HG02623 (cell line): ENCODE data around the gene WWP2.

ENCODE experiments used
- ATAC-seq: cut with Tn5 transposase; IDR thresholded peaks from one replicate; pipeline ENCODE4 v1.9.1; 2021; ENCODE audit warnings: moderate library complexity; ENCODE audit not compliant: unreplicated experiment

WWP2 gene

GRCh38 chr16:69888005-69888590 is 126.0 kb downstream of the WWP2 start:
- ATAC-seq: no peak

- ATAC-seq: no peak
These were observed 127.3 kb downstream of the WWP2 start for GRCh38 chr16:69889295-69889964.

DNA sequence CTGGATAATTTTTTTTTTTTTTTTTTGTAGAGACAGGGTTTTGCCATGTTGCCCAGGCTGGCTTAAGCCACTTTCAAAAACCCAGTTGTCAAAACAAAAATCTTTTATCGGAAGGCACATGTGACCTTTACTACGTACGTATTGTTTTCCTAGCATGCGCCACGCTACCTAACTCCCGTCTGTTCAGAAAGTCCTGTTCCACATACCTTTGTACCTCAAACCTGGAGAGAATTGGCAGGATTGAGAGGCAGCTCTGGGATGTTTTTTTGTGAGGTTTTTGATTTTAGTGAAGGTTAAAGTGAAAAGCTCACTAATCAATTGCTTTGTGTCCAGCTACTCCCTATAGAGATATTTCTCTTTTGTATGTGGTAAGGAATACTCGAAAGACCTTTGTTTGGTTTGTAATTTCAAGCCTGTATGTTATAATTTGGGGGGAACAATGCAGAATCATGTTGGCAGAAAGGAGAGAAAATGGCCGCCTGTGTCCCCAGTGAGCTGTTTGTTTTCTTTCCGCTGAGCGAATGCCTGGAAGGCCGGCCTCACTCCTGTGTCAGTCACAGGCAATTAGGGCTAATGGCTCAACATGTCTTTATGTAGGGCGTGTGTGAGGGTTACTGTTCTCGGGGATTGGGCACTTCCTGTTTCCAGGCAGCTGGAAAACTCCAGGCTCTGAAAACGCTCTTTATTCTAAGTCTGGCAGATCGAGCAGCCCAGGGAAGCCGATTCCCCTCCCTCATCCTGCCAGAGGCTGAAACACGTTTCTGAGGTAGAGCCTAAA is 128.2 kb downstream of the WWP2 start:
- ATAC-seq: no peak

GRCh38 chr16:69890892-69891282 is 128.8 kb downstream of the WWP2 start:
- no peak for ATAC-seq

- ATAC-seq: no peak
These were observed 130.2 kb downstream of the WWP2 start for GRCh38 chr16:69892378-69892777.

DNA sequence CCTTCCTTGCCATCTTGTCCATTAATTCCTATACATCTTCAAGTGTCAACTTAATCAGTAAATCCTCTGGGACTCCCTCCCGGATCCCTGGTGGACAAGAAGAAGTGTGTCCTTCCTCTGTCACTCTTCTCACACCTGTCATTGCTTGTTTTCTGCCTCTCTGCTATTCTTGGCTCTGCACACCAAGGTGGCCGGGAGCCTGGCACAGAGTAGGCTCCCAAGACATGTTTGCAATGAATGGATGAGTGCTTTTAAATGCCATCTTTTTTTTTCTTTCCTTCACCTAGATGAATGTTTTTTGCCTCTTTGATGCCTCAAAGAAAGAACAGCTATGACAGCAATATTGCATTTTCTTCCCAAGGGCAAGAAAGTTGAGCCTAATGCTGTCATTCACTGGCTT is 131.0 kb downstream of the WWP2 start:
- no peak for ATAC-seq

DNA sequence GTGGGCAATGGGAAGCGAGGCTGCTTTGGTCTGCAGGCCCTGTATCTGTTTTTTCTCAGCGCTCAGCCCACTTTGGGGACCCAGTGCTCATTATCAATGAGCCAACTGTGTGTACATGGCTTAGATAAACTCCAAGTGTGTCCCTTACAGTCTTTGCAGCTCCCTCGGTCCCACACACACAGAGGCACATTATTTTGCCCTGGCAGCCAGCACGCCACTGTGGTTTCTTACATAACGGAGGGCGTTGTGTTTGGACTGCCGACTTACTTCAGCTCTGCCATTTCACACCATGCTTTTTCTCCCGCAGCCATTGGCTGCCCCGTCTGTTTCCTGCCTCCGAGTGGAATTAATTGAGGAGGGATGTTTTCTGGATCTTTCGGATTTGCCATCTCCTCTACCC is 132.5 kb downstream of the WWP2 start:
- ATAC-seq: no peak

- no peak for ATAC-seq
These were observed 141.8 kb downstream of the WWP2 start for GRCh38 chr16:69903865-69904415.

DNA sequence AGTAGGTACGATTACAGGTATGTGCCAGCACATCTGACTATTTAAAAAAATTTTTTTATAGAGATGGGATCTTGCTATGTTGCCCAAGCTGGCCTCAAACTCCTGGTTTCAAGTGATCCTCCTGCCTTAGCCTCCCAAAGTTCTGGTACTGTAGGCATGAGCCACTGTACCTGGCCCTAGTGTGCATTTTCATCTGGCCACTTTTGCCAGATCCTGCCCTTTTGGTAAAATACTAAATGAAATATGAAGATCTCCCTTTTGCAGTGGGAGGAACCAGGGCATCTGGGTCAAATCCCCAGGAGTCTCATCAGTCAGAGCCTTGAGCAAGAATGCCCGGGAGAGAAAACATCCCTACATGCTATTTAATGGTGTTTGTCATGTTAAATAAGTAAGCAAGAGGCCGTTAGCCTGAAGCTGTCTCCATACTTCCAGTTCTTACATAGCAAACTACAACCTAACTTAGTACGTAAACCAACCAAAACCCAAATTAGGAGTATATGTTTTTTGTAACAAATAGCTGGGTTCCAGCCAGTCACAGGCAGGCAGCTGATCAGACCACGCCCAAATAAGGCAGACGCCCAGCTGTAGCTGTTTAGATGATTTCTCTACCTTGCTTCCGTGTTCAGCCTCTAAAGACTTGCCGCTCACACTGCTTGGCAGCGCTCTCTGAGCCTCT is 142.5 kb downstream of the WWP2 start:
- no peak for ATAC-seq

GRCh38 chr16:69905171-69905555 is 143.0 kb downstream of the WWP2 start:
- ATAC-seq: no peak

DNA sequence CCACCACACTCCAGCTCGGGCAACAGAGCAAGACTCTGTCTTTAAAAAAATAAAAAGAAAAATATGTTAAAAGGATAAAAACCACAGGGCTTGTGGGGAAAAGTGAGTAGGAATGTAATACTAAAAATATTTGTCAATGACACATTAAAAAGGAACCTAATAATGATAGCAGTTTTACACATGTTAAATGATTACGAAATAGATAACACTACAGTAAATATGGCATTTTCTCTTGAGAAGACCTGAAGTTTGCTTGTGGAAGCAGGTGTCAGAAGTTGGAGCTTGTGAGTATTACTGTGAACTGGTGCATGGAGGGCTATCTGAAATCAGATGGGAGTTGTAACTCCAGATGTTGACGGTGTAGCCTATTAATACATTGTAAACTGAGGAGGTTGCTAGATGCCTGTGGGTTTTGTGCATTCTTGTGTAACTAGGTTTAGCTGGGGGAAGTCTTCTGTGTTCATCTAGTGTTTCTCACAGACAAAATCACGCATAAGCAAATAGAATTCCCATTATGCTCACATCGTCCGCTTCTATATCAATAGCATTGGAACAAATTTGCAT is 144.8 kb downstream of the WWP2 start:
- no peak for ATAC-seq

GRCh38 chr16:69909043-69909442 is 146.9 kb downstream of the WWP2 start:
- no peak for ATAC-seq

DNA sequence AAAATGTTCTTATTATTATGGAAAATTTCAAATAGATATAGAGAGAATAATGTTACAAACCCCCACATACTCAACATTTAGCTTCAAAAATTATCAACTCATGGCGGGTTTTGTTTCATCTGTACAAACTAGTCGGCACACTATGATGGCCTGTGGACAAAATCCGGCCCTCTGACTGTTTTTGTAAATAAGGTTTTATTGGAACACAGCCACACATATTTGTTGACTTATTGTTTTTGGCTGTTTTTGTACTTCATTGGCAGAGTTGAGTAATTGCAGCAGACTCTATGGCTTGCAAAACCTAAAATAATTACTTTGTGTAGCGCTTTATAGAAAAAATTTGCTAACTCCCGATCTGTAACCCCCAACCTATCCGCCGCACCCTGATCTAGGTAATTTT is 147.6 kb downstream of the WWP2 start:
- ATAC-seq: no peak

GRCh38 chr16:69910964-69911363 is 148.8 kb downstream of the WWP2 start:
- no peak for ATAC-seq

DNA sequence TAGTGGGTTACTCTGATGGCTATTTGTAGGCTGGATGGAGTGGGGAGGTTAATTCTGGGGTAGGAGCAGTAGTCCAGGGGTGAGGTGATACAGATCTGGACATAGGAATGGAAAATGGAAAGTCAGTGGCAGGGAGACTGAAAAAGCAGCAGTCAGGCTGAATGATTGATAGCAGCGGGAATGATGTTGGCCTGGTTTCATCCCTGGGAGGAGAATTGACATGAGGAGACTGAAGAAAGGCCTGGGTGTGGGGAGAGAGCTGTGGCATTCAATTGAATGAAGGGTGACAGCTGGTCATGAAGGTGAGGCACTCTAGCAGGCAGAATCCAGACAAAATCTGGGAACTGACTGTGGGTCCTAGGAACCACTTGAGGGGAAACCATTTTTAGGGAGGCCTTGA is 154.3 kb downstream of the WWP2 start:
- ATAC-seq: no peak

DNA sequence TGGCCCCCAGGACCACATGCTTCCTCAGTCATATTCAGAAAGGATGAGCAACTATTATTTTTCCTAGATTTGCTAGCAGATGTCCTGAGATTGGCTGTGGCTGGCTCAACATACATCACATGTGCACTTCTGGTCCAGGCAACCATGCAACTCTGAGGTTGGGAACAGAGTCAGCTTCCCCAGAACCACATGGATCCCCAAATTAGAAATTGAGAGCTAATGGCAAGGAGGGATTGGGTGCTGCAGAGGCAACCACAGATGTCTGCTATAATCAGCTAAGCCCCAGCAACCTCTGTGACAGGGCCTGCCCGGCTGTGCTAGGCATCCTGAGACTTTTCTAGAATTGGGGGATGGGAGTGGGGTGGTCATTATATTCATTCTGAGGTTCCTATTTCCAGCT is 155.2 kb downstream of the WWP2 start:
- ATAC-seq: no peak

- no peak for ATAC-seq
These were observed 155.6 kb downstream of the WWP2 start for GRCh38 chr16:69917739-69918138.

- ATAC-seq: no peak
These were observed 156.1 kb downstream of the WWP2 start for GRCh38 chr16:69918241-69918640.

DNA sequence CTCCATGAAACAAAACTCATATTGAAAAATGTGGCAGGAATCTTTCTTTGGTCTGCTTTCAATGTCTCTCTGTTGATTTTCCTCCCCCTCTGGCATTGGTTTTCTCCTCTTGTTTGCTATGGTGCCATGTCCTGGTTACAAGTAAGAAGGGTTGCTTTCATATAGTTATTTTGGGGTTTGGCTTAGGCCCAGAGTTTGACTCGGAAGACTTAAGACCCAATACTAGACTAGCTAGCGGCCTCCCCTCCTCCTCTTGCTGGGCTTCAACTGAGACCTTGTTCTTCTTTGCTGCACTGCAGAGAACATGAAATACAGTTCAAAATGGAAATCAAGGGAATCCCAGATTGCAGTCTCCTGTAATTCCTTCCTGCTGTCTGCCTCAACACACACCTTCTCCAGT is 159.0 kb downstream of the WWP2 start:
- ATAC-seq: no peak

DNA sequence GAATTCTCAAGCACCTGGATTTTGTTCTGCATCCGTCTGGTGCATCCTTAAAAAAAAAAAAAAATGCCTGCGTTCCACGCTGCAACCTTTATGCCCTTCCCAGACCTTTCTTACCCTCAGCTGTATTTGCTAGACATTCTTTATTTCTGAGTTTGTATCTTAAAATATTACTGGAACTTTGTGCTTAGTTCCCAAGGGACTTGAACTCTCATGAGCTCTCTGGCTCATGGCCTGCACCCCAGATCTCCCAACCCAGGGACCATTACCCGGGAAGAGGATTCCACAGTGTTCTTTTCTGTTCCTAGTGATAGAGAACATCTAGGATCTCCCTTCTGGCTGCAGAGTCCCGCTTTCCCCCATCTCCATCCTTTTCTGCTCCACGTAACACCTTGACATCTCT is 160.1 kb downstream of the WWP2 start:
- ATAC-seq: no peak
